T-cell (primary cell): ENCODE measurements around the gene BSG. TPM values are rescaled to one million over a fixed set of nuclear protein-coding genes. Genes with fewer than 3 reads are reported as not detected.

Experiments
- ATAC-seq, 4 experiments: fragments of 200-7000 bp in 3 of 4; fragments of 150-1000 bp in 1 of 4; cut with Tn5 transposase; replicated peaks in 1 of 4; 1 replicate in 3 of 4; 2 replicates in 1 of 4; pipeline ENCODE4 v1.10.0; 2021; ENCODE audit warnings: moderate library complexity in 3 of 4, mild to moderate bottlenecking in 2 of 4, moderate number of reproducible peaks in 1 of 4
- CTCF ChIA-PET, 2 donors: fragments of 300-600 bp; sonication (Branson Sonifier 250); formaldehyde crosslinking; loops; one replicate each; lab custom pipeline; 2022; ENCODE audit warnings: antibody characterized with exemption in 2 of 2; lab: Charles Lee
- POLR2A ChIA-PET, 2 donors: fragments of 300-600 bp; sonication (Branson Sonifier 250); formaldehyde crosslinking; loops; one replicate each; lab custom pipeline; 2022; ENCODE audit warnings: antibody characterized with exemption in 2 of 2; lab: Charles Lee
- DNase-seq, 35 experiments: peaks; one replicate each; pipeline versions ENCODE4 v3.0.0 to v3.0.0-alpha.2; 2013 to 2023
- H3K27ac ChIP-seq: one replicate; pipeline ENCODE4 v1.5.1; 2013; ENCODE audit warnings: low read length
- H3K27me3 ChIP-seq, 2 experiments: replicated peaks in 1 of 2; 1 replicate in 1 of 2; 2 replicates in 1 of 2; pipeline versions ENCODE4 v1.6.1 to v1.7.0; 2013; ENCODE audit warnings: low read length in 1 of 2, mixed read lengths in 1 of 2; ENCODE audit not compliant: control insufficient read depth in 2 of 2, insufficient read depth in 2 of 2; ENCODE audit errors: extremely low read depth in 1 of 2
- H3K36me3 ChIP-seq, 2 donors: 1 replicate in 1 of 2; 2 replicates in 1 of 2; pipeline versions ENCODE4 v1.6.1 to v1.7.0; 2013; ENCODE audit warnings: low read length in 1 of 2; ENCODE audit not compliant: control insufficient read depth in 2 of 2, insufficient read depth in 1 of 2; ENCODE audit errors: extremely low read depth in 1 of 2
- H3K4me1 ChIP-seq, 2 experiments: 1 replicate in 1 of 2; 2 replicates in 1 of 2; pipeline versions ENCODE4 v1.6.1 to v1.7.0; 2013; ENCODE audit warnings: low read length in 2 of 2, mixed read lengths in 1 of 2; ENCODE audit not compliant: insufficient read depth in 2 of 2, control insufficient read depth in 1 of 2; ENCODE audit errors: extremely low read depth in 1 of 2
- H3K4me3 ChIP-seq, 2 donors: 1 replicate in 1 of 2; 2 replicates in 1 of 2; pipeline versions ENCODE4 v1.5.1 to v1.7.0; 2013; ENCODE audit warnings: mild to moderate bottlenecking in 2 of 2, low read length in 1 of 2, moderate library complexity in 1 of 2; ENCODE audit not compliant: control insufficient read depth in 1 of 2; ENCODE audit errors: extremely low read depth in 1 of 2
- H3K9me3 ChIP-seq: 2 replicates; pipeline ENCODE4 v1.7.0; 2013
- H3K27ac Mint-ChIP-seq, 2 donors: one replicate each; pipeline ENCODE4 v1.8.0; 2020 to 2021; ENCODE audit warnings: mild to moderate bottlenecking in 2 of 2, mixed read lengths in 2 of 2
- H3K27me3 Mint-ChIP-seq, 2 donors: one replicate each; pipeline ENCODE4 v1.8.0; 2021 to 2022; ENCODE audit warnings: mixed read lengths in 2 of 2
- H3K36me3 Mint-ChIP-seq: one replicate; pipeline ENCODE4 v1.8.0; 2021; ENCODE audit warnings: mixed read lengths
- H3K4me1 Mint-ChIP-seq, 3 donors: one replicate each; pipeline ENCODE4 v1.8.0; 2020 to 2022; ENCODE audit warnings: mixed read lengths in 3 of 3, mild to moderate bottlenecking in 1 of 3
- H3K4me3 Mint-ChIP-seq, 3 donors: one replicate each; pipeline ENCODE4 v1.8.0; 2020 to 2022; ENCODE audit warnings: mild to moderate bottlenecking in 3 of 3, mixed read lengths in 3 of 3, moderate library complexity in 3 of 3
- H3K9me3 Mint-ChIP-seq, 3 donors: one replicate each; pipeline ENCODE4 v1.8.0; 2020 to 2022; ENCODE audit warnings: mixed read lengths in 3 of 3
- WGBS: methylation state at CpG from one replicate; pipeline ENCODE4 v1.1.5; 2013; ENCODE audit warnings: missing lambda C conversion rate; ENCODE audit not compliant: insufficient coverage; 5-methylcytosine and 5-hydroxymethylcytosine counted together
- total RNA-seq, 35 experiments: library from RNA in 6 of 35; stranded (reverse) in 6 of 35; fragments of 120-200 nt in 1 of 35; gene quantifications; one replicate each; pipeline versions ENCODE4 v1.2.1 to v1.2.4 and lab custom pipeline; 2013 to 2026

The BSG gene
- total RNA-seq, 5 donors from 2014 or later (not counting 1 experiment from before 2014, with no cell fraction given): 89.3 to 165 (median 152) TPM

DNA sequence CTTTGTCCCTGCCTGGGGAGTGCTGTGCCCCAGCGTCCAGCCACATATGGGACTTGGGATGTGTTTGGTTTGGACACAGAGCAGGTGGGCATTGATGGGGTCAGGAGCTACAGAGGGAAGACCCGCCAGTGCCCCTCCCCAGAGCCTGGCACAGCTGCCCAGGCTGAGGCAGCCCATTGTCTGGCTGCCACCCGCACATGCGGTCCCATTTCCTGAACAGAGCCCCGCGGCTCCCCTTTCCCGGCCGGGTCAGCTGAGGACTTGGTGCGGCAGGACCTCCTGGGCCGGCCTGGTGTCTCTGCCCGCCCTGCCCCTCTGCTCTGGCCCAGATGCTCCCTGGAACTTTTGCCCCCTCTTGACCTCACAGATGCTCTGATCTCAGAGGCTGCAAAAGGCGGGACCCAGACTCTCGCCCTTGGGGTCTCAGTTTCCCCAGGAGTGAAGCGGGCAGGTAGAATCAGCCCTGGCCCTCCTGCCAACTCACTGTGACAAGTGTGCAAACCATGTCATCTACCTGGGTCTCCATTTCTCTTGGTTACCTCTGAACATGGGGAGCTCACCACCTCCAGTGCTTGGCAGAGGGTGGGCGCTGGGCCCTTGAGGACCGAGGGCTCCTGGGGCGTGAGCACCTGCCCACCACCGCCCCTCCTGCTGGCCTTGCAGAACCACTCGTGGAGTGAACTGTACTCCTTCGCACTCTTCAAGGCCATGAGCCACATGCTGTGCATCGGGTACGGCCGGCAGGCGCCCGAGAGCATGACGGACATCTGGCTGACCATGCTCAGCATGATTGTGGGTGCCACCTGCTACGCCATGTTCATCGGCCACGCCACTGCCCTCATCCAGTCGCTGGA, 35.1 kb downstream of the BSG start:
- 95% methylated on average over 26 of the region's 30 CpGs for WGBS
- no peaks in the 10 kb centered on the region for H3K9me3 ChIP-seq
- Mint-ChIP-seq H3K4me3 (no peak overlapping the region), H3K27ac (peak overlapping the region in 1 of 2 donors; percentile 52), H3K36me3 (no peaks in the 10 kb centered on the region), H3K27me3 (no peaks in the 10 kb centered on the region), H3K9me3 (no peaks in the 10 kb centered on the region), H3K4me1 (peaks cover 14 to 19% (median 17%) of the 10 kb centered on the region in 3 donors)
- no peak overlapping the region for H3K4me3 ChIP-seq
- H3K36me3 ChIP-seq: no peaks in the 10 kb centered on the region
- no peak for ATAC-seq
- no peak for DNase-seq
- H3K27ac ChIP-seq: no peak overlapping the region
- POLR2A ChIA-PET: no interaction called here
- H3K27me3 ChIP-seq: no peaks in the 10 kb centered on the region
- peaks cover 3 to 39% of the 10 kb centered on the region in 2 experiments for H3K4me1 ChIP-seq
- CTCF ChIA-PET: no interaction called here

DNA sequence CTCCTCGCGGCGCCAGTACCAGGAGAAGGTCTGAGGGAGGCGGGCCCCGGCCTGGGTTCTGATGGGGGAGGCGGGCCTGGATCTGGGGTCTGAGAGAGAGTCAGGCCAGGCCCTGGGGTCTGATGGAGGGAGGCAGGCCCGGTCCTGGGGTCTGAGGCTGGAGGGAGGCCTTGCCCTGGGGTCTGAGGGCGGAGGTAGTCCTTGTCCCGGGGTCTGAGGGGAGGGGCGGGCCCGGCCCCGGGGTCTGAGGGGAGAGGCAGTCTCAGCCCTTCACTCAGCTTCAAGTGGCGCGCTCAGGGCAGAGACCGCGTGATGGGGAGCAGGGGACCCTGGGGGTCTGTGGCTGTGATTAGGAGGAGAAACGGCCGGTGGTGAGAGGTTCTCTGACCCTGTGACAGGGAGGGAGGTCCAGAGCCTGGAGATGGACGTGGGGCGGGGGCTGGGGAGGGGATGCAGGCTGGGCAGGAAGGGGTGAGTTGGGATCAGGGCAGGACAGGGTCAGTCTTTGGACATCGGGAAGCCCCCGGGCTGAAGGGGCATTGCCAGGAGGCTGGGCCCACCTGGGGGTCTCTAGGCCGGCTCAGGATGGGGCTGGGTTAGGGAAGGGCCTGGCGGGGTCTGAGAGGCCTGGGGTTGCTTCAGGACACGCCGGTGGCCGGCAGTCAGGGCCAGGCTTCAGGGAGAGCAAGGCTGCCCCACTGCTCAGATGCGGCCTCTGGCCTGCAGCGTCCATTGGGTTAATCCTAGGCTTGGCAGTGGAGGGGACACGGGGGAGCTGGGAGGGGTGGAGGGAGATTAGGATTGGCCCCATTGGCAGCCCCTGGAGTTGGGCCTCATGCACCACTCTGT, 36.0 kb downstream of the BSG start:
- peaks cover 17 to 19% (median 17%) of the 10 kb centered on the region in 3 donors for H3K4me1 Mint-ChIP-seq
- H3K27ac ChIP-seq: peak overlapping the region; percentile 23
- ChIA-PET CTCF (no interaction called here), POLR2A (no interaction called here)
- ATAC-seq (no peak), DNase-seq (no peak)
- peak overlapping the region in 1 of 3 donors; percentile 53 for H3K4me3 Mint-ChIP-seq
- peak overlapping the region in 1 of 2 donors; percentile 34 for H3K4me3 ChIP-seq
- no peaks in the 10 kb centered on the region for H3K27me3 Mint-ChIP-seq
- no peaks in the 10 kb centered on the region for H3K27me3 ChIP-seq
- H3K9me3 Mint-ChIP-seq: no peaks in the 10 kb centered on the region
- WGBS: 88% methylated on average over 24 of the region's 30 CpGs
- no peaks in the 10 kb centered on the region for H3K9me3 ChIP-seq
- H3K4me1 ChIP-seq: peaks cover 3 to 45% of the 10 kb centered on the region in 2 experiments
- no peaks in the 10 kb centered on the region for H3K36me3 Mint-ChIP-seq
- no peak overlapping the region for H3K27ac Mint-ChIP-seq
- H3K36me3 ChIP-seq: no peaks in the 10 kb centered on the region

- Histone ChIP-seq H3K4me1 (peaks cover 3 to 45% of the 10 kb centered on the region in 2 experiments), H3K4me3 (no peak overlapping the region), H3K27me3 (no peaks in the 10 kb centered on the region), H3K9me3 (no peaks in the 10 kb centered on the region), H3K36me3 (no peaks in the 10 kb centered on the region), H3K27ac (peak overlapping the region; percentile 23)
- H3K27ac Mint-ChIP-seq: no peak overlapping the region
- ATAC-seq: no peak
- CTCF ChIA-PET: no interaction called here
- H3K4me3 Mint-ChIP-seq: no peak overlapping the region
- H3K4me1 Mint-ChIP-seq: peaks cover 17% of the 10 kb centered on the region in 3 donors
- 77% methylated on average over 22 of the region's 22 CpGs for WGBS
- POLR2A ChIA-PET: no interaction called here
- no peaks in the 10 kb centered on the region for H3K27me3 Mint-ChIP-seq
- no peaks in the 10 kb centered on the region for H3K9me3 Mint-ChIP-seq
- DNase-seq: no peak
- H3K36me3 Mint-ChIP-seq: no peaks in the 10 kb centered on the region
These were observed 36.6 kb downstream of the BSG start for GRCh38 chr19:609004-609346.

DNA sequence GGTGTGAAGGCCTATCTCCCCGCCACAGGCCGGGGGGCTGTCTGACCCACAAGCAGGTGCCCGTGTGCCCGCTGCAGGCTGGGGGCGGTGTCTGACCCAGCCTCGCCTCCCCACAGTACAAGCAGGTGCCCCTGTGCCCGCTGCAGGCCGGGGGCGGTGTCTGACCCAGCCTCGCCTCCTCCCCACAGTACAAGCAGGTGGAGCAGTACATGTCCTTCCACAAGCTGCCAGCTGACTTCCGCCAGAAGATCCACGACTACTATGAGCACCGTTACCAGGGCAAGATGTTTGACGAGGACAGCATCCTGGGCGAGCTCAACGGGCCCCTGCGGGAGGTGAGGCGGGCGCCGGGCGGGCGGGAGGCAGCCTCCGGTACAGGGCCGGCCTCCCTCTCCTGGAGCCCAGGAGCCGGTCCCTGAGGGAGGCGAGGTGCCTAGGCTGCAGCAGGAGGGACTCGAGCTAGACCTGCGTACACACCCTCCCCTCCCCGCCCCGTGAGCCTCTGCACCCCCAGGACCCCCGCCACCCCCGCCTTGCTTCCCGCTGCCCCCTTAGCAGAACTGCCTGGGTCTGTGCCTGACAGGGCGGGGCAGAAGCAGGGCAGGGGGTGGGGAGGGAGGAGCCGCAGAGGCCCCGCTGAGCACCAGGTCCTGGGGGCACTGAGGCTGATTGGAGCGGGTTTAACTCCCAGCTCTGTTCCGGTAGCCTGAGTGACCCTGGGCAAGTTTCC, 37.8 kb downstream of the BSG start:
- Mint-ChIP-seq H3K27me3 (no peaks in the 10 kb centered on the region), H3K4me3 (peak overlapping the region; percentile 89 to 98 (median 95)), H3K36me3 (peaks cover 5% of the 10 kb centered on the region), H3K9me3 (no peaks in the 10 kb centered on the region), H3K4me1 (peaks cover 17 to 25% (median 21%) of the 10 kb centered on the region in 3 donors), H3K27ac (peak overlapping the region; percentile 93 to 98)
- H3K27me3 ChIP-seq: peaks cover 0 to 2% of the 10 kb centered on the region in 2 experiments
- DNase-seq (peak in 25 of 35 experiments; percentile 12 to 60 (median 38)), ATAC-seq (peak; percentile 40 to 64 (median 64))
- 9% methylated on average over 27 of the region's 38 CpGs for WGBS
- no peaks in the 10 kb centered on the region for H3K9me3 ChIP-seq
- peak overlapping the region; percentile 58 to 72 for H3K4me3 ChIP-seq
- ChIA-PET POLR2A (no interaction called here), CTCF (interaction anchor here in 1 of 2 donors (0.6 kb wide), 2 partner anchors 16 to 53 kb away, joined by 3 to 4 read pairs; no protein-coding TSS in a partner anchor)
- H3K36me3 ChIP-seq: no peaks in the 10 kb centered on the region
- H3K4me1 ChIP-seq: peaks cover 3 to 45% of the 10 kb centered on the region in 2 experiments
- H3K27ac ChIP-seq: peak overlapping the region; percentile 61

DNA sequence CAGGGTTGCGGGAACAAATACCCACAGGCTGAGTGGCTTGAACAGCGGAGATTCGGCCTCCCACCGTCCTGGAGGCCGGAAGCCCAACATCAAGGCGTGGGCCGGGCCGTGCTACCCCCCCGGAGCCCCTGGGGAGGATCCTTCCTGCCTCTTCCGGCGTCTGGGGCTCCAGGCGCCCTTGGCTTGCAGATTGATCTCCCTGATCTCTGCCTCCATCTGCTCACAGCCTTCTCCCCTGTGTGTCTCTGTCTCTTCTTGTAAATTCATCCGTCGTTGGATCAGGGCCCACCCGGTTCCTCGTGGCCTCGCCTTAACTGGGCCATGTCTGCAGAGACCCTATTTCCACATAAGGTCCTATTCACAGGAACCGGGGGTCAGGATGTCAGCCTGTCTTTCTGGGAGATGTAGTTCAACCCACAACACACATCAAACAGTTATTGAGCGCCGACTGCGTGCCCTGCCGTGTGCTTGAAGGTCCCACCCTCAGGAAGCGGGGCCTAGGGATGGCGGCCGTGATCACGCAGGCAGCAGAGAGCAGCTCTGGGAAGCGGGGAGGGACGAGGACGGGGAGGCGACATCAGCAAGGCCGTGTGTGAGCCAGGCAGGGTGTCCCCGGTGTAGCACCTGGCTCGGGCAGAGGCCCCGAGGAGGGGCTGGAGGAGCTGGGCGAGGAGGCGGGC, 38.5 kb downstream of the BSG start:
- H3K36me3 ChIP-seq: no peaks in the 10 kb centered on the region
- DNase-seq (peak in 32 of 35 experiments; percentile 14 to 78 (median 48)), ATAC-seq (peak; percentile 74 to 80 (median 78))
- peak overlapping the region; percentile 89 to 98 (median 95) for H3K4me3 Mint-ChIP-seq
- H3K9me3 ChIP-seq: no peaks in the 10 kb centered on the region
- POLR2A ChIA-PET: no interaction called here
- H3K27me3 ChIP-seq: peaks cover 0 to 2% of the 10 kb centered on the region in 2 experiments
- H3K4me1 Mint-ChIP-seq: peaks cover 20 to 25% (median 25%) of the 10 kb centered on the region in 3 donors
- CTCF ChIA-PET: no interaction called here
- H3K36me3 Mint-ChIP-seq: peaks cover 8% of the 10 kb centered on the region
- H3K27me3 Mint-ChIP-seq: no peaks in the 10 kb centered on the region
- peaks cover 3 to 48% of the 10 kb centered on the region in 2 experiments for H3K4me1 ChIP-seq
- H3K27ac ChIP-seq: peak overlapping the region; percentile 59
- H3K9me3 Mint-ChIP-seq: no peaks in the 10 kb centered on the region
- 8% methylated on average over 30 of the region's 36 CpGs for WGBS
- peak overlapping the region; percentile 93 to 98 for H3K27ac Mint-ChIP-seq
- H3K4me3 ChIP-seq: peak overlapping the region; percentile 58 to 72
